GM20000 (cell line): ENCODE results near the gene NEGR1.

Experiments
- DNase-seq: peaks from one replicate; pipeline ENCODE4 v3.0.0; 2012; ENCODE audit warnings: low spot score
- CTCF ChIP-seq: IDR thresholded peaks from 2 replicates; pipeline ENCODE4 v1.5.1; 2012; ENCODE audit warnings: mild to moderate bottlenecking, control low read depth; ENCODE audit errors: extremely low read depth, missing control alignments

Gene NEGR1

GRCh38 chr1:71930511-71930910, 351.8 kb downstream of the NEGR1 start:
- TF ChIP-seq CTCF: no peak

GRCh38 chr1:71921935-71922559, 360.3 kb downstream of the NEGR1 start:
- no peak for TF ChIP-seq CTCF
- DNase-seq: no peak

More at GRCh38 chr1:71930511-71930910, 351.8 kb downstream of the NEGR1 start:
- no peak for DNase-seq

GRCh38 chr1:71921204-71921603, 361.1 kb downstream of the NEGR1 start:
- no peak for DNase-seq
- TF ChIP-seq CTCF: no peak

- no peak for DNase-seq
- no peak for TF ChIP-seq CTCF
Observed at GRCh38 chr1:71920556-71920955, 361.8 kb downstream of the NEGR1 start.

- no peak for DNase-seq
- no peak for TF ChIP-seq CTCF
Observed at GRCh38 chr1:71919811-71920509, 362.4 kb downstream of the NEGR1 start.

GRCh38 chr1:71918630-71919029, 363.7 kb downstream of the NEGR1 start:
- no peak for TF ChIP-seq CTCF

GRCh38 chr1:71916894-71917293, 365.4 kb downstream of the NEGR1 start:
- no peak for TF ChIP-seq CTCF
- DNase-seq: no peak

More at GRCh38 chr1:71918630-71919029, 363.7 kb downstream of the NEGR1 start:
- no peak for DNase-seq
